ENCODE data around the gene ECM1. TPM values are rescaled to one million over a fixed set of nuclear protein-coding genes. Genes with fewer than 3 reads are reported as not detected.
A peak's percentile ranks its signal among the peaks of the same experiment; 100 is the strongest.

ECM1 gene
- total RNA-seq, 1 experiment from 2014 or later, result 1.4 TPM

DNA sequence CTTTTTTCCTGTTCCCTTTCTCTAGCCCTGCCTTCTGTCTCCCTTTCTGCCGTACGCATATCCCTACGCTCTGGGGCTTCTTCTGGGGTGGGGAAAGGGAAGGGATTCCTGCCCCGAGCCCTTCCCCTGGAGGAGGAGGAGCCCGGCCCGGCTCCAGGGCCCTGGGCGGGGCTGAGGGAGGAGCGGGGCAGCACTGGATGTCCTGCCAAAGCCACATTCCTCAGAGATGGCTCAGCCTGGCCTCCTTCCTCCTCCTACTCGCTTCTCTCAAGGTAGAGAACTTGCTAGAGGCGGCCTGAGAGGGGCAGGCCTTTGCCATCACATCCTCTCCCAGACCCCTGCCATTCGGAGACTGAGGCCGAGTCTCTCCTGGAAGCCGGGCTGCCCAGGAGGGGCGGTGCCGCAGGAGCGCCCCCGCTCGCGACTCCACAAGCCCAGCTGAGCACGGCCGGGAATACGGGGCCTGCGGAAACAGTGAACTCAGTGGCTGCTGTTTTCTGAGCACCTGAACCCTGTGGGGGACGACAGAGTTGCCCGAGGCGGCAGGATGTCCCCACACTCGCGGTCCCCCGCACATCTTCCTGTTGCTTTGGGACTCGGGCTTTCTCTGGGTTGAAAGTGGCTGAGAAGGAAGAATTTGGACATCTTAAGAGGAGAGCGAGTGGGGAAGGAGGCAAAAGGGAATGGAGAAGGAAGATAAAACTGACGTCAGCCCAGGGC lies 53.5 kb downstream of the ECM1 start:
- Histone ChIP-seq H4K91ac (ENCODE audit: insufficient read length, low read depth, low read length) (peak overlapping the region; percentile 94), H3T11ph (ENCODE audit: low read length) (peak overlapping the region; percentile 89), H2BK120ac (ENCODE audit: low read depth, low read length, poor library complexity, severe bottlenecking) (peak overlapping the region; percentile 65), H2BK15ac (ENCODE audit: low read depth, low read length) (peak overlapping the region; percentile 17; the same call in 1 of the 2 replicates), H3K18ac (ENCODE audit: insufficient read length, low read depth, low read length) (peak overlapping the region; percentile 90), H3K4me2 (ENCODE audit: insufficient read depth, insufficient read length, low read length) (peak overlapping the region; percentile 94), H3K79me1 (ENCODE audit: insufficient read depth, low read depth, low read length, poor library complexity, severe bottlenecking) (peaks cover under 1% of the 10 kb centered on the region), H4K8ac (replicated peaks; ENCODE audit: insufficient read length, low read depth, low read length) (no peak overlapping the region), H3K23me2 (ENCODE audit: insufficient read length, low read depth, low read length, poor library complexity, severe bottlenecking) (peaks cover 11% of the 10 kb centered on the region), H3K4me1 (ENCODE audit: insufficient read depth, low read length) (peaks cover 7% of the 10 kb centered on the region; the same call in 1 of the 2 replicates), H3K27ac (ENCODE audit: insufficient read length, low read depth, low read length) (peak overlapping the region; percentile 97), H3K79me2 (ENCODE audit: insufficient read depth, low read length) (peaks cover under 1% of the 10 kb centered on the region; the same call in 1 of the 2 replicates), H3K23ac (ENCODE audit: insufficient read length, low read depth, low read length) (no peak overlapping the region), H2BK20ac (ENCODE audit: low read depth, low read length, poor library complexity, severe bottlenecking) (no peak overlapping the region), H3K4ac (ENCODE audit: low read depth, low read length) (peak overlapping the region; percentile 89), H3K27me3 (ENCODE audit: insufficient read depth, low read length) (no peaks in the 10 kb centered on the region), H2BK12ac (ENCODE audit: insufficient read length, low read depth, low read length) (peak overlapping the region; percentile 95), H2AFZ (ENCODE audit: low read length) (no peak overlapping the region), H4K5ac (ENCODE audit: insufficient read length, low read depth, low read length) (peak overlapping the region; percentile 44), H2AK5ac (ENCODE audit: insufficient read length, low read length) (peak overlapping the region; percentile 35), H4K20me1 (ENCODE audit: control insufficient read depth, insufficient read depth, insufficient read length) (no peaks in the 10 kb centered on the region), H2BK5ac (ENCODE audit: insufficient read length, low read length) (peak overlapping the region; percentile 95), H3K9me3 (ENCODE audit: control insufficient read depth, low read depth, low read length) (no peaks in the 10 kb centered on the region), H3K14ac (ENCODE audit: insufficient read depth, low read length) (peak overlapping the region; percentile 95), H3K9ac (ENCODE audit: extremely low read depth, insufficient read length, low read length) (peak overlapping the region; percentile 93), H3K56ac (ENCODE audit: insufficient read length, low read depth, low read length) (peak overlapping the region; percentile 37)
- Mint-ChIP-seq H3K27ac (peak overlapping the region; percentile 99 to 100 (median 99)), H3K27me3 (ENCODE audit: low read depth) (no peaks in the 10 kb centered on the region), H3K4me1 (peaks cover 41 to 48% of the 10 kb centered on the region in 2 experiments), H3K4me3 (peak overlapping the region; percentile 72 to 90), H3K9me3 (no peaks in the 10 kb centered on the region; a peak in 1 of 5 replicates), H3K36me3 (ENCODE audit: insufficient read depth in 1 of 3, low read depth in 3 of 3) (no peaks in the 10 kb centered on the region; a peak in 1 of 7 replicates)
- DNase-seq, result peak; percentile 97
- WGBS (ENCODE audit: extremely low coverage, insufficient read length, low lambda C conversion rate), result no CpG with 5 or more reads among the region's 32 CpGs
- TF ChIP-seq, protein P1, sequence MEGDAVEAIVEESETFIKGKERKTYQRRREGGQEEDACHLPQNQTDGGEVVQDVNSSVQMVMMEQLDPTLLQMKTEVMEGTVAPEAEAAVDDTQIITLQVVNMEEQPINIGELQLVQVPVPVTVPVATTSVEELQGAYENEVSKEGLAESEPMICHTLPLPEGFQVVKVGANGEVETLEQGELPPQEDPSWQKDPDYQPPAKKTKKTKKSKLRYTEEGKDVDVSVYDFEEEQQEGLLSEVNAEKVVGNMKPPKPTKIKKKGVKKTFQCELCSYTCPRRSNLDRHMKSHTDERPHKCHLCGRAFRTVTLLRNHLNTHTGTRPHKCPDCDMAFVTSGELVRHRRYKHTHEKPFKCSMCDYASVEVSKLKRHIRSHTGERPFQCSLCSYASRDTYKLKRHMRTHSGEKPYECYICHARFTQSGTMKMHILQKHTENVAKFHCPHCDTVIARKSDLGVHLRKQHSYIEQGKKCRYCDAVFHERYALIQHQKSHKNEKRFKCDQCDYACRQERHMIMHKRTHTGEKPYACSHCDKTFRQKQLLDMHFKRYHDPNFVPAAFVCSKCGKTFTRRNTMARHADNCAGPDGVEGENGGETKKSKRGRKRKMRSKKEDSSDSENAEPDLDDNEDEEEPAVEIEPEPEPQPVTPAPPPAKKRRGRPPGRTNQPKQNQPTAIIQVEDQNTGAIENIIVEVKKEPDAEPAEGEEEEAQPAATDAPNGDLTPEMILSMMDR (conservative IDR thresholded peaks at IDR 0.05), result no peak; the same call in 2 of the 3 replicates

All from H9 (cell line).